Activated CD4-positive, alpha-beta memory T cell treated with anti-CD3 and anti-CD28 coated beads, Interleukin-2, amount 10 ng/mL, durations not matched to agents 7 days and 5 days (primary cell): ENCODE results near the gene ZMYND19. TPM values are rescaled to one million over a fixed set of nuclear protein-coding genes. Genes with fewer than 3 reads are reported as not detected.
"Not testable (repeated sequence)": the region's sequence is repeated elsewhere in the genome, so short reads cannot be mapped to it uniquely, and the experiment has no call there.

ENCODE experiments used
- CTCF ChIA-PET: fragments of 350-600 bp; sonication (Branson Sonifier 250); formaldehyde crosslinking; loops from one replicate; lab custom pipeline; 2021; ENCODE audit warnings: antibody characterized with exemption, inconsistent platforms; lab: Charles Lee
- POLR2A ChIA-PET: fragments of 350-600 bp; sonication (Branson Sonifier 250); formaldehyde crosslinking; loops from one replicate; lab custom pipeline; 2021; ENCODE audit warnings: antibody characterized with exemption; lab: Charles Lee
- DNase-seq: peaks from one replicate; pipeline ENCODE4 v3.0.0-alpha.2; 2020
- H3K27ac Mint-ChIP-seq: one replicate; pipeline ENCODE4 v1.8.0; 2021; ENCODE audit warnings: mild to moderate bottlenecking, mixed read lengths
- H3K27me3 Mint-ChIP-seq: one replicate; pipeline ENCODE4 v1.8.0; 2021; ENCODE audit warnings: mixed read lengths
- H3K36me3 Mint-ChIP-seq: one replicate; pipeline ENCODE4 v1.8.0; 2021; ENCODE audit warnings: low read depth, mixed read lengths
- H3K4me1 Mint-ChIP-seq: one replicate; pipeline ENCODE4 v1.8.0; 2021; ENCODE audit warnings: mixed read lengths
- H3K4me3 Mint-ChIP-seq: one replicate; pipeline ENCODE4 v1.8.0; 2021; ENCODE audit warnings: mild to moderate bottlenecking, mixed read lengths
- H3K9me3 Mint-ChIP-seq: one replicate; pipeline ENCODE4 v1.8.0; 2021; ENCODE audit warnings: mixed read lengths
- total RNA-seq, 2 experiments: library from RNA; stranded (reverse); gene quantifications; one replicate each; pipeline ENCODE4 v1.2.3, GENCODE V29; 2021

The ZMYND19 gene
- total RNA-seq, 2 experiments from 2014 or later = 24.0 to 25.4 TPM

GRCh38 chr9:137611623-137612609 is 21.6 kb upstream of the ZMYND19 start:
- CTCF ChIA-PET = no interaction called here

GRCh38 chr9:137610944-137611343 is 20.6 kb upstream of the ZMYND19 start:
- POLR2A ChIA-PET = no interaction called here
- Mint-ChIP-seq H3K27ac (no peak overlapping the region), H3K9me3 (no peaks in the 10 kb centered on the region), H3K4me1 (peaks cover 29% of the 10 kb centered on the region), H3K4me3 (no peak overlapping the region), H3K36me3 (peaks cover 7% of the 10 kb centered on the region), H3K27me3 (no peaks in the 10 kb centered on the region)
- CTCF ChIA-PET = no interaction called here
- DNase-seq = no peak

More at GRCh38 chr9:137611623-137612609, 21.6 kb upstream of the ZMYND19 start:
- DNase-seq = no peak
- H3K27me3 Mint-ChIP-seq = no peaks in the 10 kb centered on the region
- H3K4me3 Mint-ChIP-seq = no peak overlapping the region
- peaks cover 11% of the 10 kb centered on the region for H3K36me3 Mint-ChIP-seq
- H3K9me3 Mint-ChIP-seq = no peaks in the 10 kb centered on the region
- peaks cover 27% of the 10 kb centered on the region for H3K4me1 Mint-ChIP-seq
- POLR2A ChIA-PET = no interaction called here
- peak overlapping the region; percentile 38 for H3K27ac Mint-ChIP-seq

GRCh38 chr9:137607141-137607857 is 17.0 kb upstream of the ZMYND19 start:
- DNase-seq = no peak
- H3K36me3 Mint-ChIP-seq = peaks cover 4% of the 10 kb centered on the region
- no peaks in the 10 kb centered on the region for H3K9me3 Mint-ChIP-seq
- POLR2A ChIA-PET = interaction anchor here (1.4 kb wide), 1 partner anchor 11 kb away, joined by 4 read pairs; the partner anchor contains the start of gene EHMT1
- CTCF ChIA-PET = no interaction called here
- H3K4me1 Mint-ChIP-seq = peaks cover 38% of the 10 kb centered on the region
- H3K27ac Mint-ChIP-seq = peak overlapping the region; percentile 47
- peaks cover 4% of the 10 kb centered on the region for H3K27me3 Mint-ChIP-seq
- peak overlapping the region; percentile 76 for H3K4me3 Mint-ChIP-seq

- Mint-ChIP-seq H3K9me3 (no peaks in the 10 kb centered on the region), H3K4me1 (peaks cover 34% of the 10 kb centered on the region), H3K27ac (peak overlapping the region; percentile 69), H3K4me3 (peak overlapping the region; percentile 76), H3K27me3 (peaks cover 4% of the 10 kb centered on the region), H3K36me3 (peaks cover 4% of the 10 kb centered on the region)
- ChIA-PET CTCF (no interaction called here), POLR2A (interaction anchor here (1.4 kb wide), 1 partner anchor 12 kb away, joined by 4 read pairs; the partner anchor contains the start of gene EHMT1)
- DNase-seq = no peak
Observed at GRCh38 chr9:137606734-137607138, 16.4 kb upstream of the ZMYND19 start.

GRCh38 chr9:137606005-137606621 is 15.8 kb upstream of the ZMYND19 start:
- Mint-ChIP-seq H3K4me3 (peak overlapping the region; percentile 76), H3K9me3 (no peaks in the 10 kb centered on the region), H3K27me3 (peaks cover 4% of the 10 kb centered on the region), H3K4me1 (peaks cover 29% of the 10 kb centered on the region), H3K36me3 (peaks cover 4% of the 10 kb centered on the region), H3K27ac (peak overlapping the region; percentile 69)
- ChIA-PET POLR2A (interaction anchor here (1.4 to 1.9 kb wide), 2 partner anchors 13 to 15 kb away, joined by 4 to 7 read pairs; partner anchors contain the start of genes EHMT1 and ZMYND19), CTCF (no interaction called here)
- peak; percentile 36 for DNase-seq

- H3K27ac Mint-ChIP-seq = peak within 1 kb of the TSS; percentile 69
- ChIA-PET POLR2A (interaction anchor here (0.6 to 1.9 kb wide), 4 partner anchors 13 to 54 kb away, joined by 3 to 7 read pairs (median 4); partner anchors contain the start of genes EHMT1, MRPL41 and ZMYND19), CTCF (interaction anchor here (1.4 kb wide), 1 partner anchor 53 kb away, joined by 4 read pairs; the partner anchor contains the start of gene MRPL41)
Observed at GRCh38 chr9:137605121-137606004, 15.1 kb upstream of the ZMYND19 start, which contains the start of gene ARRDC1. Gene ARRDC1 (plus strand): TSS chr9:137605686. CDS start chr9:137605718, 32 bp downstream.

GRCh38 chr9:137604345-137605086 is 14.2 kb upstream of the ZMYND19 start:
- DNase-seq = no peak
- H3K9me3 Mint-ChIP-seq = no peaks in the 10 kb centered on the region
- H3K27me3 Mint-ChIP-seq = peaks cover 4% of the 10 kb centered on the region
- H3K4me1 Mint-ChIP-seq = peaks cover 29% of the 10 kb centered on the region
- H3K36me3 Mint-ChIP-seq = peaks cover 4% of the 10 kb centered on the region
- H3K4me3 Mint-ChIP-seq = peak overlapping the region; percentile 48
- CTCF ChIA-PET = interaction anchor here (1.4 kb wide), 1 partner anchor 52 kb away, joined by 4 read pairs; the partner anchor contains the start of gene MRPL41
- POLR2A ChIA-PET = interaction anchor here (0.9 to 1.9 kb wide), 3 partner anchors 14 to 53 kb away, joined by 3 to 7 read pairs (median 4); partner anchors contain the start of genes MRPL41 and ZMYND19
- no peak overlapping the region for H3K27ac Mint-ChIP-seq

More at GRCh38 chr9:137605121-137606004, 15.1 kb upstream of the ZMYND19 start, which contains the start of gene ARRDC1:
- H3K9me3 Mint-ChIP-seq = no peaks in the 10 kb centered on the region
- peaks cover 4% of the 10 kb centered on the region for H3K36me3 Mint-ChIP-seq
- peak; percentile 95 for DNase-seq
- H3K4me1 Mint-ChIP-seq = peaks cover 29% of the 10 kb centered on the region
- H3K27me3 Mint-ChIP-seq = peaks cover 4% of the 10 kb centered on the region
- H3K4me3 Mint-ChIP-seq = peak within 1 kb of the TSS; percentile 76

- CTCF ChIA-PET = interaction anchor here (1.4 kb wide), 1 partner anchor 52 kb away, joined by 4 read pairs; the partner anchor contains the start of gene MRPL41
- POLR2A ChIA-PET = no interaction called here
- peaks cover 4% of the 10 kb centered on the region for H3K27me3 Mint-ChIP-seq
- H3K4me3 Mint-ChIP-seq = peak overlapping the region; percentile 48
- no peaks in the 10 kb centered on the region for H3K9me3 Mint-ChIP-seq
- no peak overlapping the region for H3K27ac Mint-ChIP-seq
- H3K36me3 Mint-ChIP-seq = peaks cover 4% of the 10 kb centered on the region
- no peak for DNase-seq
- H3K4me1 Mint-ChIP-seq = peaks cover 29% of the 10 kb centered on the region
Observed at GRCh38 chr9:137603879-137604278, 13.6 kb upstream of the ZMYND19 start.

GRCh38 chr9:137602661-137603060 is 12.3 kb upstream of the ZMYND19 start:
- H3K4me1 Mint-ChIP-seq = peaks cover 33% of the 10 kb centered on the region
- no peak for DNase-seq
- H3K36me3 Mint-ChIP-seq = peaks cover 3% of the 10 kb centered on the region
- ChIA-PET POLR2A (interaction anchor here (1.0 to 1.3 kb wide), 2 partner anchors 10 to 50 kb away, joined by 3 read pairs; no protein-coding TSS in a partner anchor), CTCF (no interaction called here)
- H3K9me3 Mint-ChIP-seq = no peaks in the 10 kb centered on the region
- H3K27me3 Mint-ChIP-seq = peaks cover 4% of the 10 kb centered on the region
- no peak overlapping the region for H3K4me3 Mint-ChIP-seq
- no peak overlapping the region for H3K27ac Mint-ChIP-seq

GRCh38 chr9:137598943-137599342 is 8.6 kb upstream of the ZMYND19 start:
- ChIA-PET POLR2A (interaction anchor here (1.2 kb wide), 1 partner anchor 20 kb away, joined by 4 read pairs; the partner anchor contains the start of gene EHMT1), CTCF (no interaction called here)
- Mint-ChIP-seq H3K27ac (no peak overlapping the region), H3K36me3 (no peaks in the 10 kb centered on the region), H3K27me3 (peaks cover 4% of the 10 kb centered on the region), H3K4me3 (no peak overlapping the region), H3K4me1 (peaks cover 17% of the 10 kb centered on the region), H3K9me3 (no peaks in the 10 kb centered on the region)
- DNase-seq = no peak

GRCh38 chr9:137596577-137596976 is 6.3 kb upstream of the ZMYND19 start:
- DNase-seq, H3K27ac Mint-ChIP-seq, H3K27me3 Mint-ChIP-seq, H3K9me3 Mint-ChIP-seq, H3K36me3 Mint-ChIP-seq, H3K4me3 Mint-ChIP-seq, POLR2A ChIA-PET, H3K4me1 Mint-ChIP-seq: not testable (repeated sequence)
- CTCF ChIA-PET = interaction anchor here (0.6 kb wide), 1 partner anchor 211 kb away, joined by 3 read pairs; no protein-coding TSS in a partner anchor
